ENCODE results near the gene OLFM4.

OLFM4 gene

GRCh38 chr13:53068585-53069520 is 40.2 kb downstream of the OLFM4 start:
- DNase-seq = no peak

DNA sequence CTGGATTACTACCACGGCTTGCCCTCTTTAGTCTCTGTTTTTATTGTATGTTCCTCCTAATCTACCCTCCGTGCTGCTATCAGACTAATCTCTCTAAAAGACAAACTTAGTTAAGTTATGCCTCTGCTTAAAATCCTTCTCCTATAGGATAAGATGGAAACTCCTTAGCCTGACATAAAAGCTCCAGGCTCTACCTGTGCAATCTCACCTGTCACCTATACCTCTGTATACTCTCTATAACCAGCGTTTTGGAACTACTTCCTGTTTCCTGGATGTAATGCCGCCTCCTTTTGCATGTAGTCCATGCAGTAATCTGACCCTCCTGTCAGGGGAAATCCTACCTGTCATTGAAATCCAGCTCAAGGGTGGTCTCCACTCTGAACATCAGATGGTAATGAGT is 41.2 kb downstream of the OLFM4 start:
- DNase-seq = no peak

GRCh38 chr13:53073711-53074110 is 45.1 kb downstream of the OLFM4 start:
- DNase-seq = no peak

- no peak for DNase-seq
Observed at GRCh38 chr13:53074114-53074513, 45.5 kb downstream of the OLFM4 start.

GRCh38 chr13:53075356-53076041 is 46.9 kb downstream of the OLFM4 start:
- no peak for DNase-seq

GRCh38 chr13:53079691-53080090 is 51.1 kb downstream of the OLFM4 start:
- no peak for DNase-seq

GRCh38 chr13:53088871-53089270 is 60.3 kb downstream of the OLFM4 start:
- no peak for DNase-seq

DNA sequence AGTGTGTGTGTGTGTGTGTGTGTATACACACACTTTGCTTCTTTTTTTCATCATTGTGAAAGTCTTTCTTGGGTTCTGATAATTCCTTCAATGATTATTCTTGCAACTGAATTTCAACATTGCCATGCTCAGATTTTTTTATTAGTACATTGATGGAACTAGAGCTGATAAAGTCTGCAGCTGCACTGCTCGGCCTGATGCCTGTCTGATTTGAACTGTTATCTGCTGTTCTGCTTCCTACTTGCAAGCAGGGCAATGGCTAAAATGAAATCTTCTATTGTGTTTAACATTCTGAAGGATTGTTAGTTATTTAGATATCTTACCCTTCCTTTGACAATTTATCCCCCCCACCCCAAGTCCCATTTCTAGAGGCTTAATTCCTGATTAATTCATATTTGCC is 61.3 kb downstream of the OLFM4 start:
- no peak for DNase-seq

GRCh38 chr13:53090461-53090860 is 61.8 kb downstream of the OLFM4 start:
- DNase-seq = no peak

GRCh38 chr13:53092931-53093330 is 64.3 kb downstream of the OLFM4 start:
- no peak for DNase-seq

- DNase-seq = no peak
Observed at GRCh38 chr13:53098455-53098854, 69.8 kb downstream of the OLFM4 start.

GRCh38 chr13:53100394-53101063 is 71.9 kb downstream of the OLFM4 start:
- DNase-seq = no peak
